ENCODE results near the gene CACHD1.

CACHD1 gene

GRCh38 chr1:64575881-64576676 is 106.2 kb downstream of the CACHD1 start:
- no peak for TF ChIP-seq CTCF (IDR thresholded peaks at IDR 0.05; ENCODE audit: insufficient read depth, low read depth, low read length, missing control alignments)
- no peak for DNase-seq (ENCODE audit: low read depth)
- H3K4me3 ChIP-seq (ENCODE audit: low read depth, low read length) = no peak overlapping the region

GRCh38 chr1:64578270-64578973 is 108.5 kb downstream of the CACHD1 start:
- no peak overlapping the region for H3K4me3 ChIP-seq (ENCODE audit: low read depth, low read length)
- DNase-seq (ENCODE audit: low read depth) = no peak
- TF ChIP-seq CTCF (IDR thresholded peaks at IDR 0.05; ENCODE audit: insufficient read depth, low read depth, low read length, missing control alignments) = no peak

- no peak for DNase-seq (ENCODE audit: low read depth)
- TF ChIP-seq CTCF (IDR thresholded peaks at IDR 0.05; ENCODE audit: insufficient read depth, low read depth, low read length, missing control alignments) = no peak
- H3K4me3 ChIP-seq (ENCODE audit: low read depth, low read length) = no peak overlapping the region
Measured at GRCh38 chr1:64579767-64580166, 109.8 kb downstream of the CACHD1 start.

GRCh38 chr1:64581135-64581842 is 111.4 kb downstream of the CACHD1 start:
- no peak overlapping the region for H3K4me3 ChIP-seq (ENCODE audit: low read depth, low read length)
- no peak for DNase-seq (ENCODE audit: low read depth)
- no peak for TF ChIP-seq CTCF (IDR thresholded peaks at IDR 0.05; ENCODE audit: insufficient read depth, low read depth, low read length, missing control alignments)

- no peak for DNase-seq (ENCODE audit: low read depth)
- H3K4me3 ChIP-seq (ENCODE audit: low read depth, low read length) = no peak overlapping the region
- TF ChIP-seq CTCF (IDR thresholded peaks at IDR 0.05; ENCODE audit: insufficient read depth, low read depth, low read length, missing control alignments) = no peak
Measured at GRCh38 chr1:64581843-64582185, 111.9 kb downstream of the CACHD1 start.

GRCh38 chr1:64584479-64584878 is 114.5 kb downstream of the CACHD1 start:
- no peak for TF ChIP-seq CTCF (IDR thresholded peaks at IDR 0.05; ENCODE audit: insufficient read depth, low read depth, low read length, missing control alignments)
- no peak for DNase-seq (ENCODE audit: low read depth)
- H3K4me3 ChIP-seq (ENCODE audit: low read depth, low read length) = no peak overlapping the region

Measured in GM12865 (cell line).